SH-SY5Y (cell line): ENCODE results near the gene CHST10.

Experiments used
- GATA2 ChIP-seq: IDR thresholded peaks from 2 replicates; pipeline ENCODE4 v1.6.1; 2011; ENCODE audit warnings: mild to moderate bottlenecking, low read depth, low read length
- GATA3 ChIP-seq: IDR thresholded peaks from 2 replicates; pipeline ENCODE4 v1.6.1; 2011; ENCODE audit warnings: low read depth, mild to moderate bottlenecking, low read length, moderate library complexity

GRCh38 chr2:100409975-100410647, 7.4 kb downstream of the CHST10 start:
- TF ChIP-seq GATA2: no peak
- no peak for TF ChIP-seq GATA3
